Measurements from ENCODE around the gene IDH3G.

The IDH3G gene

DNA sequence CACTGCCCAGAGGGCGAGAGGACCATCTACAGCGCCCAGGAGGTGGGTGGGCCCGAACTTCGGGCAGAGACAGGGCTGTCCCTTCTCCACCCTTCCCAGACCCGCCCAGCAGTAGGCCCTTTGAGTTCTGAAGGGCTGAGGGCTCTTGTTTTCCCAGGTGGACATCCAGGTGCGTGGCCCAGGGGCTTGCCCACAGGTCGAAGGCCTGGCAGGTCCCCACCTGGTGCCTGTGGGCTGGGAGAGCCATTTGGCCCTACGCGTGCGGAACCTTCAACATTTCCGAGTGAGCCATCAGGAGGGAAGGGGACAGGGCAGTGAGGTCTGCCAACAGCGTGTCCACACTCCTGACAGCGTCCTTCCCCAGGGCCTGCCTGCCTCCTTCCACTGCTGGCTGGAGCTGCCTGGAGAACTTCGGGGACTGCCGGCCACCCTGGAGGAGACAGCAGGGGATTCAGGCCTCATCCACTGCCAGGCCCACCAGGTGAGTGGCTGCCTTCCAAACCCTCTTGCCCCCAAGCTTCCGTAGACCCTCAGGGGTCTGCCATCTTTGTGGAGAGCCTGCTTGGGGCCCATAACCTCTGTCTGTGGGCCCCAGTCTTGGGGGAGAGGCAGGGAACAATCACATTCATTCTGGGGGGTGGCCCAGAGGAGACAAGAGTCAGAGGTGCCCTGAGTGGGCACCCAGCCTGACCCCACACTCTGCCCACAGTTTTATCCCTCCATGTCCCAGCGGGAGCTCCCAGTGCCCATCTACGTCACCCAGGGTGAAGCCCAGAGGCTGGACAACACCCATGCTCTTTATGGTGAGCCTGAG, 23.4 kb downstream of the IDH3G start:
- H3K4me1 ChIP-seq (ENCODE audit: control insufficient read depth, low read length): peaks cover 3% of the 10 kb centered on the region; the same call in 1 of the 2 replicates
- H3K4me3 ChIP-seq (ENCODE audit: low read length): no peak overlapping the region
- no peaks in the 10 kb centered on the region for H3K27me3 ChIP-seq (ENCODE audit: control insufficient read depth, low read length)
- H3F3A ChIP-seq (ENCODE audit: control insufficient read depth, insufficient read depth): no peaks in the 10 kb centered on the region
- no peaks in the 10 kb centered on the region for H3K79me2 ChIP-seq (ENCODE audit: control insufficient read depth, low read length)
- no peak overlapping the region for H3K4me2 ChIP-seq (ENCODE audit: low read length)
- H3K36me3 ChIP-seq (ENCODE audit: control insufficient read depth, low read length): no peaks in the 10 kb centered on the region
- no peak overlapping the region for H3K27ac ChIP-seq (ENCODE audit: low read depth, low read length)
- TF ChIP-seq EZH2phosphoT487 (IDR thresholded peaks at IDR 0.05; ENCODE audit: borderline replicate concordance, low read length): no peak
- no peaks in the 10 kb centered on the region for H3K9me2 ChIP-seq (replicated peaks; ENCODE audit: control insufficient read depth, low read length)
- no peaks in the 10 kb centered on the region for H3K9me3 ChIP-seq (ENCODE audit: control insufficient read depth, insufficient read depth, low read length)
- no peaks in the 10 kb centered on the region for H4K20me1 ChIP-seq (ENCODE audit: control insufficient read depth, insufficient read depth, low read depth, low read length)

DNA sequence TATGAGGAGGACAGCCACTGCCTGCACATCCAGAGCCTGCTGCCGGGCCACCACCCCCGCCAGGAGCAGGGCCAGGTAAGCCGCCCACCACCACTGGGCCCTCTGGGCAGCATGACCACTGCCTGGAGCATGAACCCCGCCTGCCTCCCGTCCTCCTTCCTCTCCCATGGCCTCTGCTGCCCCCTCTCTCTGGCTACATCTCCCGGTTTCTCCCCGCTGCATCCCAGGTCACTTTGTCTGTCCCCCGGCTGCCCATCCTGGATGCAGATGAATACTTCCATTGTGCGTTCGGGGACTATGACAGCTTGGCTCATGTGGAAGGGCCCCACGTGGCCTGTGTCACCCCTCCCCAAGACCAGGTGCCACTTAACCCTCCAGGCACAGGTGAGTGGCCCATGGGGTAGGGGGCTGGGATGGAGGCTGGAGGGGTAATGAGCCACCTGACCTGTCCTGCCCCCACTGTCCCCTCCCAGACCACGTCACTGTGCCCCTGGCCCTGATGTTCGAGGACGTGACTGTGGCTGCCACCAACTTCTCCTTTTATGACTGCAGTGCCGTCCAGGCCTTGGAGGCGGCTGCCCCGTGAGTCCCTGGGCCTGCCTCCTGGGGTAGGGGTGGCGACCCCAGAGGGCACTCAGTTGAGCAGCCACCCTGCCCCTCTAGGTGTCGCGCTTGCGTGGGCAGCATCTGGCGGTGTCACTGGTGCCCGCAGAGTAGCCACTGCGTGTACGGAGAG, 24.1 kb downstream of the IDH3G start:
- Histone ChIP-seq H4K20me1 (ENCODE audit: control insufficient read depth, insufficient read depth, low read depth, low read length) (no peaks in the 10 kb centered on the region), H3K4me1 (ENCODE audit: control insufficient read depth, low read length) (peaks cover 3% of the 10 kb centered on the region; the same call in 1 of the 2 replicates), H3K27me3 (ENCODE audit: control insufficient read depth, low read length) (no peaks in the 10 kb centered on the region), H3K4me3 (ENCODE audit: low read length) (no peak overlapping the region), H3K36me3 (ENCODE audit: control insufficient read depth, low read length) (no peaks in the 10 kb centered on the region), H3K9me3 (ENCODE audit: control insufficient read depth, insufficient read depth, low read length) (no peaks in the 10 kb centered on the region), H3K9me2 (replicated peaks; ENCODE audit: control insufficient read depth, low read length) (no peaks in the 10 kb centered on the region), H3K79me2 (ENCODE audit: control insufficient read depth, low read length) (no peaks in the 10 kb centered on the region), H3K27ac (ENCODE audit: low read depth, low read length) (no peak overlapping the region), H3F3A (ENCODE audit: control insufficient read depth, insufficient read depth) (no peaks in the 10 kb centered on the region), H3K4me2 (ENCODE audit: low read length) (no peak overlapping the region)
- TF ChIP-seq EZH2phosphoT487 (IDR thresholded peaks at IDR 0.05; ENCODE audit: borderline replicate concordance, low read length): no peak
- TF ChIP-seq CTCF (IDR thresholded peaks at IDR 0.05; ENCODE audit: low read depth, low read length, poor library complexity, severe bottlenecking): no peak

DNA sequence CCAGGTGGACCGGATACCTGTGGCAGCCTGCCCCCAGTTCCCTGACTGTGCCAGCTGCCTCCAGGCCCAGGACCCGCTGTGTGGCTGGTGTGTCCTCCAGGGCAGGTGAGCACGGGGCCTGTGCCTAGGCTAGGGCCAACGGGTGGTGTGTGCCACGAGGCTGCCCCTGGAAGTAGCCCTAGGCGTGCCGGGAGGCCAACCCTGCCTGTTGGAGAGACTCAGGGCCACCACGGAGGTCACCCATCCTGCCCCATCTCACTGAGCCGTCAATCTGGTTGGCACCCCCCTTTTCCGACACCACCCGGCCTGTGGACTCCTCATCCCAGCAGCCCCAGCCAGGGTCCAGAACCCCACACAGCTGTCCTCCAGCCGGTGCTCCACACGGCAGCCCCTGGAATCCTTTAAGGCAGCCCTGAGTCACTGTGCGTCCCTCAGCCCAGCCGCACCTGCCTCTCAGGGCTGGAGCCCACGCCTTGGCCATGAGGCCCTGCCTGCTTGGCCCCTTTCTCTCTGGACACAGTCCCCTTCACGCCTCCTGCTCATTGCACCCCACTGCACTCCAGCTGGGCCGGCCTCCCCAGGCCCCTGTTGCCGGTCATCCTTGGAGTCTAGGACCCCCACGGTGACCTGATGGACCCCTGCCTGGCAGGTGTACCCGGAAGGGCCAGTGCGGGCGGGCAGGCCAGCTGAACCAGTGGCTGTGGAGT, 24.9 kb downstream of the IDH3G start:
- no peak overlapping the region for H3K4me3 ChIP-seq (ENCODE audit: low read length)
- no peaks in the 10 kb centered on the region for H4K20me1 ChIP-seq (ENCODE audit: control insufficient read depth, insufficient read depth, low read depth, low read length)
- H3K27ac ChIP-seq (ENCODE audit: low read depth, low read length): no peak overlapping the region
- H3K36me3 ChIP-seq (ENCODE audit: control insufficient read depth, low read length): no peaks in the 10 kb centered on the region
- no peak overlapping the region for H3K4me2 ChIP-seq (ENCODE audit: low read length)
- H3K79me2 ChIP-seq (ENCODE audit: control insufficient read depth, low read length): no peaks in the 10 kb centered on the region
- peaks cover 3% of the 10 kb centered on the region; the same call in 1 of the 2 replicates for H3K4me1 ChIP-seq (ENCODE audit: control insufficient read depth, low read length)
- no peak for TF ChIP-seq EZH2phosphoT487 (IDR thresholded peaks at IDR 0.05; ENCODE audit: borderline replicate concordance, low read length)
- TF ChIP-seq CTCF (IDR thresholded peaks at IDR 0.05; ENCODE audit: low read depth, low read length, poor library complexity, severe bottlenecking): no peak
- no peaks in the 10 kb centered on the region for H3F3A ChIP-seq (ENCODE audit: control insufficient read depth, insufficient read depth)
- no peaks in the 10 kb centered on the region for H3K27me3 ChIP-seq (ENCODE audit: control insufficient read depth, low read length)
- no peaks in the 10 kb centered on the region for H3K9me3 ChIP-seq (ENCODE audit: control insufficient read depth, insufficient read depth, low read length)
- no peaks in the 10 kb centered on the region for H3K9me2 ChIP-seq (replicated peaks; ENCODE audit: control insufficient read depth, low read length)

All from DOHH2 (cell line).